HT-29 (cell line): Measurements from ENCODE around the gene FGD2. TPM values are rescaled to one million over a fixed set of nuclear protein-coding genes. Genes with fewer than 3 reads are reported as not detected.

Experiments used
- DNase-seq: peaks from one replicate; pipeline ENCODE4 v3.0.0-alpha.2; 2015; ENCODE audit warnings: low spot score
- total RNA-seq: library from RNA; depleted of rRNA; stranded (reverse); fragments of >200 nt; shearing (Covaris generic); gene quantifications from 2 replicates; pipeline ENCODE4 v1.2.3, GENCODE V29; 2014

Gene FGD2
- total RNA-seq, 1 experiment from 2014 or later, result 0.53 TPM

- DNase-seq, result no peak
Observed at GRCh38 chr6:37017606-37018197, 12.2 kb downstream of the FGD2 start.

- DNase-seq, result peak; percentile 93
Observed at GRCh38 chr6:37018198-37019064, 13.0 kb downstream of the FGD2 start.

GRCh38 chr6:37019065-37019450 lies 13.6 kb downstream of the FGD2 start:
- DNase-seq, result peak; percentile 44

- peak; percentile 76 for DNase-seq
Observed at GRCh38 chr6:37020381-37020780, 14.9 kb downstream of the FGD2 start.

GRCh38 chr6:37020812-37021211 lies 15.4 kb downstream of the FGD2 start:
- no peak for DNase-seq

GRCh38 chr6:37021356-37022129 lies 16.1 kb downstream of the FGD2 start:
- DNase-seq, result peak; percentile 30

- no peak for DNase-seq
Observed at GRCh38 chr6:37022135-37022863, 16.8 kb downstream of the FGD2 start.

- peak; percentile 81 for DNase-seq
Observed at GRCh38 chr6:37024656-37025337, 19.3 kb downstream of the FGD2 start.

- DNase-seq, result no peak
Observed at GRCh38 chr6:37025621-37026466, 20.4 kb downstream of the FGD2 start.

GRCh38 chr6:37027036-37027720 lies 21.7 kb downstream of the FGD2 start:
- DNase-seq, result no peak

GRCh38 chr6:37027811-37028469 lies 22.5 kb downstream of the FGD2 start:
- DNase-seq, result no peak

GRCh38 chr6:37029249-37029971 lies 24.0 kb downstream of the FGD2 start:
- peak; percentile 77 for DNase-seq

- no peak for DNase-seq
Observed at GRCh38 chr6:37030599-37030998, 25.1 kb downstream of the FGD2 start.

- DNase-seq, result no peak
Observed at GRCh38 chr6:37032239-37032638, 26.8 kb downstream of the FGD2 start.

- DNase-seq, result no peak
Observed at GRCh38 chr6:37033255-37033654, 27.8 kb downstream of the FGD2 start.

- DNase-seq, result no peak
Observed at GRCh38 chr6:37033819-37034795, 28.7 kb downstream of the FGD2 start.

- DNase-seq, result no peak
Observed at GRCh38 chr6:37036146-37036545, 30.7 kb downstream of the FGD2 start.
